K562 (cell line): ENCODE data around the gene PRRC2C. TPM values are rescaled to one million over a fixed set of nuclear protein-coding genes. Genes with fewer than 3 reads are reported as not detected.

Source experiments
- ZBTB40 ChIP-seq, 2 experiments: fragments of 450-650 bp in 1 of 2; sonication (generic) in 1 of 2; formaldehyde crosslinking in 1 of 2; IDR thresholded peaks; 2 replicates each; pipeline versions ENCODE4 v1.7.1 to v1.9.0; 2016 to 2022; ENCODE audit warnings: inconsistent platforms in 1 of 2, mild to moderate bottlenecking in 1 of 2, missing genetic modification reagents in 1 of 2
- polyA plus RNA-seq, 8 experiments: library from polyadenylated mRNA; depleted of rRNA in 4 of 8; stranded (reverse) in 5 of 8; unstranded in 3 of 8; fragments of >200 nt; fragmentation: Nextera tagmentation in 2 of 8; fragmentation: Illumina TruSeq in 1 of 8; extraction: Ambion mirVana in 2 of 8; extraction: Trizol in 1 of 8; gene quantifications; 2 replicates each; pipeline versions ENCODE4 v1.2.1 to v1.2.3, GENCODE V29; 2011 to 2014; ENCODE audit warnings: inconsistent platforms in 1 of 8, missing spikeins in 1 of 8
- total RNA-seq, 7 experiments: library from RNA; depleted of rRNA in 6 of 7; stranded (reverse); fragments of >200 nt in 6 of 7; fragmentation: Illumina TruSeq in 2 of 7; extraction: Trizol in 2 of 7; gene quantifications; 2 replicates each; pipeline versions ENCODE4 v1.2.1 to v1.2.3, GENCODE V29; 2011 to 2021; ENCODE audit warnings: low replicate concordance in 1 of 7

Gene PRRC2C
- total and polyA plus RNA-seq, 9 of the 15 experiments (the other 6 are each of a cell fraction or from before 2014, with no cell fraction given) = 61.9 to 237 (median 105) TPM

- no peak for TF ChIP-seq ZBTB40 (IDR thresholded peaks at IDR 0.05)
- no peak for TF ChIP-seq ZBTB40 (CRISPR knock-in tag; IDR thresholded peaks at IDR 0.05)
These were observed 142.9 kb downstream of the PRRC2C start (continued) for GRCh38 chr1:171628225-171628624.
